Nephron progenitor cell (in vitro differentiated cells): ENCODE data around the gene LARP4B.

Experiments used
- DNase-seq: peaks from one replicate; pipeline ENCODE4 v3.0.0; 2021
- H3K27ac Mint-ChIP-seq: 2 replicates; pipeline ENCODE4 v1.8.0; 2021; ENCODE audit warnings: mild to moderate bottlenecking, moderate library complexity, mixed read lengths
- H3K27me3 Mint-ChIP-seq: 2 replicates; pipeline ENCODE4 v1.8.0; 2021; ENCODE audit warnings: mild to moderate bottlenecking, low read depth, mixed read lengths; ENCODE audit not compliant: poor library complexity
- H3K36me3 Mint-ChIP-seq: 2 replicates; pipeline ENCODE4 v1.8.0; 2021; ENCODE audit warnings: low read depth, mixed read lengths
- H3K4me1 Mint-ChIP-seq: 2 replicates; pipeline ENCODE4 v1.8.0; 2021; ENCODE audit warnings: mixed read lengths
- H3K4me3 Mint-ChIP-seq: 2 replicates; pipeline ENCODE4 v1.8.0; 2021; ENCODE audit warnings: mild to moderate bottlenecking, moderate library complexity, mixed read lengths
- H3K9me3 Mint-ChIP-seq: 2 replicates; pipeline ENCODE4 v1.8.0; 2021; ENCODE audit warnings: mild to moderate bottlenecking, moderate library complexity, mixed read lengths
- TF ChIP-seq, protein P1 (sequence below): fragments of 200-600 bp; sonication (generic); IDR thresholded peaks from 2 replicates; pipeline ENCODE4 v1.5.0; 2021; ENCODE audit warnings: antibody characterized with exemption

Gene LARP4B

DNA sequence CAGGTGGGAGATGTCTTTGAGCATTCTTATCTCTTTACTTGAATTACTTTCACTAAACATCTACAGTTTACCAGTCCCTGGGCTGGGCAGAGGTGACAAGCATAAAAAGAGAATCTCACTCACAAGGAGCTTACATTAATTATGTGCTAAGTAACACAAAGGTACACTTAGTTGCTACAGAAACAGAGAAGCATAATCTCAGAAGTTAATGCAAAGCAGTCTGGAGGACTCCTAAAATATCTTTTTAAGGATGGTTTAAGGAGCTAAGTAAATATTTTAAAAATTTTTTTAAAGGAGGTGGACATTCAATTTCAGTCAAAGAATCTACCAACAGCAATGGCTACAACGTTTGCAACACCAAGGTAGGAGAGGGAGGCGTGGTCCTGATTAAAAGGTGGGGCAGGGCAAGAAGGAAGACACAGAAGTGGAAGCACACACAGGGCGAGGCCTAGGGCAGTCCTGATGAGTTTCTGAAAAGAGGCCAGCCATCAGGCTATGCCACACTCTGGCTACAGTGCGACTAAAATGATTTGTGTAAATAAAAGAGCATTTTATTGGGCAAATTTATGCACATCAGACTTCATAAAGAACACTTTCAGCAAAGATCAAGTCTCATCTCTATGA, 5.3 kb downstream of the LARP4B start:
- Mint-ChIP-seq H3K4me3 (no peak overlapping the region), H3K27ac (no peak overlapping the region), H3K27me3 (no peaks in the 10 kb centered on the region), H3K9me3 (no peaks in the 10 kb centered on the region), H3K4me1 (peaks cover 47% of the 10 kb centered on the region), H3K36me3 (peaks cover 37% of the 10 kb centered on the region)
- TF ChIP-seq, protein P1, sequence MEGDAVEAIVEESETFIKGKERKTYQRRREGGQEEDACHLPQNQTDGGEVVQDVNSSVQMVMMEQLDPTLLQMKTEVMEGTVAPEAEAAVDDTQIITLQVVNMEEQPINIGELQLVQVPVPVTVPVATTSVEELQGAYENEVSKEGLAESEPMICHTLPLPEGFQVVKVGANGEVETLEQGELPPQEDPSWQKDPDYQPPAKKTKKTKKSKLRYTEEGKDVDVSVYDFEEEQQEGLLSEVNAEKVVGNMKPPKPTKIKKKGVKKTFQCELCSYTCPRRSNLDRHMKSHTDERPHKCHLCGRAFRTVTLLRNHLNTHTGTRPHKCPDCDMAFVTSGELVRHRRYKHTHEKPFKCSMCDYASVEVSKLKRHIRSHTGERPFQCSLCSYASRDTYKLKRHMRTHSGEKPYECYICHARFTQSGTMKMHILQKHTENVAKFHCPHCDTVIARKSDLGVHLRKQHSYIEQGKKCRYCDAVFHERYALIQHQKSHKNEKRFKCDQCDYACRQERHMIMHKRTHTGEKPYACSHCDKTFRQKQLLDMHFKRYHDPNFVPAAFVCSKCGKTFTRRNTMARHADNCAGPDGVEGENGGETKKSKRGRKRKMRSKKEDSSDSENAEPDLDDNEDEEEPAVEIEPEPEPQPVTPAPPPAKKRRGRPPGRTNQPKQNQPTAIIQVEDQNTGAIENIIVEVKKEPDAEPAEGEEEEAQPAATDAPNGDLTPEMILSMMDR = no peak
- no peak for DNase-seq

DNA sequence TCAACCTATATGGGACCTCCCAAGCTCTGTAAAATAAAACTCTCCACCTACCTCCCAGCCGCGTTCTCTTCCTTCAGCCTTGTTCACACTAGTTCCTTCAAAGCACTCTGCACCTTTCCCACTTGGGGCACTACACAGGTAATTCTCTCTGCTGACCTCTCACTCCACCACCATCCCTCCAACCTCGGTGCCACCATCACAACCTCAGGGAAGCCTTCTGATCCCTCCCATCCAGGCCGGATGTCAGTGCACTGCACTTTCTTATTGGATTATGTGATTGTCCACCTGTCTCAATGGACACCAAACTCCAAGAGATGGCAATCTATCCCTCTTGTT, 7.0 kb downstream of the LARP4B start:
- no peak overlapping the region for H3K4me3 Mint-ChIP-seq
- H3K4me1 Mint-ChIP-seq = peaks cover 34% of the 10 kb centered on the region
- H3K27ac Mint-ChIP-seq = peak overlapping the region; percentile 55
- no peak for DNase-seq
- TF ChIP-seq, protein P1 = no peak
- H3K27me3 Mint-ChIP-seq = no peaks in the 10 kb centered on the region
- H3K36me3 Mint-ChIP-seq = peaks cover 41% of the 10 kb centered on the region
- H3K9me3 Mint-ChIP-seq = no peaks in the 10 kb centered on the region

DNA sequence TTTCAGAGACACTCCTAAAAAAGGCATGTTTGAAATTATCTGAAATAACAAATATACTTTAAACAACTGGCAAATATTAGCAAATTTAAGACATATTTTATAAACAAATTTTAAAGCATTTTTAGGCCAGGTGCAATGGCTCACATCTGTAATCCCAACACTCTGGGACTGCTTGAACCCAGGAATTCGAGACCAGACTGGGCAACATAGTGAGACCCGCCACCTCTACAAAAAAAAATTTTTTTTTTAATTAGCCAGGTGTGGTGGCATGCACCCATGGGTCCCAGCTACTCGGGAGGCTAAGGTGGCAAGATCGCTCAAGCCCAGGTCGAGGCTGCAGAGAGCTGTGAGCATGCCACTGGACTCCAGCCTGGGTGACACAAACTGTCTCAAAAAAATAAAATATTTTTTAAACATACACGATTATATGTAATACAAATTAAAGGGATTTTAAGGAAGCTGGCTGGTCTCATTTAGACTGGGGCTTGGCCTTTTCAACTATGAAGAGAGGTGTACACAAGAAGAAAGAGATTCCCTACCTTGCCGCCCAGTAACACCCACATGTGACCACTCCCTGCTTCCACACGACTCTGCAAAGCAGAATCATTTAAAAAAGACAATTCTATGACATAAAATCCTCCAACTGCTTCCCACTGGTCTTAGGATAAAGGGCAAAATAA, 7.5 kb downstream of the LARP4B start:
- TF ChIP-seq, protein P1 = no peak
- Mint-ChIP-seq H3K4me1 (peaks cover 29% of the 10 kb centered on the region), H3K27me3 (no peaks in the 10 kb centered on the region), H3K4me3 (no peak overlapping the region), H3K9me3 (no peaks in the 10 kb centered on the region), H3K27ac (no peak overlapping the region), H3K36me3 (peaks cover 46% of the 10 kb centered on the region)
- DNase-seq = no peak

DNA sequence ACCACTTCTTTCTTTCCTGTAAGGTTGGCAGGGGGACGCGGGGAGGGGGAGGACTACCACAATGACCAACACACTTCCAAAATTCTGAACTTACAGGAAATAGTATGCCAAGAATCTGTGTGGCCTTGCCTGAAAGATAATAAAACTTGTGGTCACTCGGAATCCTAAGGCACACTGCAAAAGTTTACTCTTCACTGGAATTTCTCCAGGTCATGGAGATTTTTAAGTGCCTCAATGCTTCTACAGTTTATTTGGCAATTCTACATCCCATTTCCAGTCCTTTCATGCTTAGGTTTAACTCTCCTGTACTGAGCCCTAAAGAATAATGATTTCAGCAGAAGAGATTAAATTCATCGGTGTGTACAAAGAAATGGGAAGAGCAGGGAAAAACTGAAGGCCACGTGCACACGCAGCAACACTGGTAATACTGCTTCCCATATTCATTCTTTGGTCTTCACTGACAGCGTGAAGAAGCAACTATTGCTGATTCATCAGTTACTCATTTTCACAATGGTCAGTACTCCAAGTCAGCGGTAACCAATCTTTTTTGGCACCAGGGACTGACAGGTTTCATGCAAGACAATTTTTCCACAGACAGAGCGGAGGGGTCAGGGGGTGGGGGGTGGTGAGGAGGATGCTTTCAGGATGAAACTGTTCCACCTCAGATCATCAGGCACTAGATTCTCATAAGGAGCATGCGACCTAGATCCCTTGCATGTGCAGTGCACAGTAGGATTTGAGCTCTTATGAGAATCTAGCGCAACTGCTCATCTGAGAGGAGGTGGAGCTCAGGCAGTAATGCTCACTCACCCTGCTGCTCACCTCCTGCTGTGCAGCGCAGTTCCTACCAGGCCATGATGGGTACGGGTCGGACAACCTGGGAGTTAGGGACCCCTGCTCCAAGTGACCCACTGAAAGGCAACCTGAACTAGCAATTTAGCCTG, 9.8 kb downstream of the LARP4B start:
- peak overlapping the region; percentile 38 for H3K27ac Mint-ChIP-seq
- H3K4me3 Mint-ChIP-seq = no peak overlapping the region
- no peak for DNase-seq
- TF ChIP-seq, protein P1 = no peak
- H3K4me1 Mint-ChIP-seq = peaks cover 18% of the 10 kb centered on the region
- peaks cover 9% of the 10 kb centered on the region for H3K9me3 Mint-ChIP-seq
- no peaks in the 10 kb centered on the region for H3K27me3 Mint-ChIP-seq
- H3K36me3 Mint-ChIP-seq = peaks cover 63% of the 10 kb centered on the region

DNA sequence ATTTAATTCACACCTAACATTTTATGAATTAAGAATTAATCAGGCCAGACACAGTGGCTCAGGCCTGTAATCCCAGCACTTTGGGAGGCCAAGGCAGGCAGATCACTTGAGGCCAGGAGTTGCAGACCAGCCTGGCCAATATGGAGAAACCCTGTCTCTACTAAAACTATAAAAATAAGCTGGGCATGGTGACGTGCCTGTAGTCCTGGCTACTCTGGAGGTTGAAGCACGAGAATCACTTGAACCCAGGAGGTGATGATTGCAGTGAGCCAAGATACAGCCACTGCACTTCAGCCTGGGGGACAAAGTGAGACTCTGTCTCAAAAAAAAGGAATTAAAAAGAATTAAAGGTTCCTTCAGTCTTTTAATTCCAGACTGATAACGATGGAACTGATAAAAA, 11.1 kb downstream of the LARP4B start:
- peaks cover 11% of the 10 kb centered on the region for H3K9me3 Mint-ChIP-seq
- peaks cover 12% of the 10 kb centered on the region for H3K4me1 Mint-ChIP-seq
- no peaks in the 10 kb centered on the region for H3K27me3 Mint-ChIP-seq
- no peak for DNase-seq
- peaks cover 62% of the 10 kb centered on the region for H3K36me3 Mint-ChIP-seq
- no peak overlapping the region for H3K4me3 Mint-ChIP-seq
- TF ChIP-seq, protein P1 = no peak
- no peak overlapping the region for H3K27ac Mint-ChIP-seq
